ENCODE measurements around the gene INPP5D. TPM values are rescaled to one million over a fixed set of nuclear protein-coding genes. Genes with fewer than 3 reads are reported as not detected.

Gene INPP5D
- polyA plus RNA-seq, 1 donor (not counting 4 experiments of a cell fraction or from before 2014, with no cell fraction given) = 7.5 TPM

DNA sequence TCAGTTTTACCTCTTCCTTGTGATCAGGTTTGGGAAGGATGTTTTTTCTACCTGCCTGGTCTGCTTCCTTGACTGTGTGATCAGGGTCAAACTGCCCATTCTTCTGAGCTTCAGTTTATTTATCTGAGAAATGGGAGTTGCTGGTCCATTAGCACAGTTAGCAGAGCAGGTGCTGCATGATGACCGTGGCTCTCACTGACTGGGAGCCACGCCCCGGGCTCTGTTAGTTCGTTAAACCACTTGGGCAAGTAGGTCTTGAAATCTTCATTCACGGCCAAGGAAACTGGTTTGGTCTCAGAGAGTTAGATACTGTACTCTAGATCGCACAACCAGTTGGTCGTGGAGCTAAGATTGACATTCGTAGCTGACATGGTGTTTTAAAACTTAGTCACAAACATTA lies 41.7 kb downstream of the INPP5D start:
- Histone ChIP-seq H3K27me3 (ENCODE audit: control insufficient read depth, extremely low read depth, insufficient read depth, low read length) (peaks cover 6% of the 10 kb centered on the region), H3K4me2 (ENCODE audit: control insufficient read depth, extremely low read depth, insufficient read depth, low read depth, low read length) (no peak overlapping the region), H3K9me1 (ENCODE audit: control insufficient read depth, extremely low read depth, insufficient read depth, low read length) (no peaks in the 10 kb centered on the region), H3K4me3 (ENCODE audit: control insufficient read depth in 2 of 3, extremely low read depth in 1 of 3, insufficient read depth in 2 of 3, low read depth in 1 of 3, low read length in 3 of 3) (no peak overlapping the region), H3K4me1 (ENCODE audit: control insufficient read depth, extremely low read depth, insufficient read depth, low read length) (no peaks in the 10 kb centered on the region), H4K20me1 (ENCODE audit: control insufficient read depth, extremely low read depth, insufficient read depth, low read length) (no peaks in the 10 kb centered on the region), H3K36me3 (ENCODE audit: control insufficient read depth in 2 of 2, extremely low read depth in 1 of 2, insufficient read depth in 2 of 2, low read length in 2 of 2) (no peaks in the 10 kb centered on the region), H2AFZ (ENCODE audit: control insufficient read depth, low read length) (no peak overlapping the region), H3K79me2 (ENCODE audit: control insufficient read depth, insufficient read depth, low read length) (no peaks in the 10 kb centered on the region), H3K9ac (ENCODE audit: control insufficient read depth, extremely low read depth, insufficient read depth, low read length) (no peak overlapping the region), H3K9me3 (ENCODE audit: control insufficient read depth, low read depth, low read length) (no peaks in the 10 kb centered on the region), H3K27ac (ENCODE audit: control insufficient read depth, insufficient read depth, low read length) (no peak overlapping the region)
- TF ChIP-seq EZH2 (IDR thresholded peaks at IDR 0.05; ENCODE audit: low read length) = no peak
- TF ChIP-seq, protein P1, sequence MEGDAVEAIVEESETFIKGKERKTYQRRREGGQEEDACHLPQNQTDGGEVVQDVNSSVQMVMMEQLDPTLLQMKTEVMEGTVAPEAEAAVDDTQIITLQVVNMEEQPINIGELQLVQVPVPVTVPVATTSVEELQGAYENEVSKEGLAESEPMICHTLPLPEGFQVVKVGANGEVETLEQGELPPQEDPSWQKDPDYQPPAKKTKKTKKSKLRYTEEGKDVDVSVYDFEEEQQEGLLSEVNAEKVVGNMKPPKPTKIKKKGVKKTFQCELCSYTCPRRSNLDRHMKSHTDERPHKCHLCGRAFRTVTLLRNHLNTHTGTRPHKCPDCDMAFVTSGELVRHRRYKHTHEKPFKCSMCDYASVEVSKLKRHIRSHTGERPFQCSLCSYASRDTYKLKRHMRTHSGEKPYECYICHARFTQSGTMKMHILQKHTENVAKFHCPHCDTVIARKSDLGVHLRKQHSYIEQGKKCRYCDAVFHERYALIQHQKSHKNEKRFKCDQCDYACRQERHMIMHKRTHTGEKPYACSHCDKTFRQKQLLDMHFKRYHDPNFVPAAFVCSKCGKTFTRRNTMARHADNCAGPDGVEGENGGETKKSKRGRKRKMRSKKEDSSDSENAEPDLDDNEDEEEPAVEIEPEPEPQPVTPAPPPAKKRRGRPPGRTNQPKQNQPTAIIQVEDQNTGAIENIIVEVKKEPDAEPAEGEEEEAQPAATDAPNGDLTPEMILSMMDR (optimal IDR thresholded peaks at IDR 0.05 in 1 of 3, IDR thresholded peaks at IDR 0.05 in 1 of 3, conservative IDR thresholded peaks at IDR 0.05 in 1 of 3; ENCODE audit: extremely low read depth in 1 of 3, insufficient read depth in 2 of 3, low read length in 3 of 3) = no peak
- FAIRE-seq = no peak
- dilution Hi-C loops (cut with MboI; ENCODE audit: extremely low pct_ligation_motif_present, low sequenced_read_pairs) = no loop called here
- no peak for DNase-seq (ENCODE audit: low read depth, low spot score)

DNA sequence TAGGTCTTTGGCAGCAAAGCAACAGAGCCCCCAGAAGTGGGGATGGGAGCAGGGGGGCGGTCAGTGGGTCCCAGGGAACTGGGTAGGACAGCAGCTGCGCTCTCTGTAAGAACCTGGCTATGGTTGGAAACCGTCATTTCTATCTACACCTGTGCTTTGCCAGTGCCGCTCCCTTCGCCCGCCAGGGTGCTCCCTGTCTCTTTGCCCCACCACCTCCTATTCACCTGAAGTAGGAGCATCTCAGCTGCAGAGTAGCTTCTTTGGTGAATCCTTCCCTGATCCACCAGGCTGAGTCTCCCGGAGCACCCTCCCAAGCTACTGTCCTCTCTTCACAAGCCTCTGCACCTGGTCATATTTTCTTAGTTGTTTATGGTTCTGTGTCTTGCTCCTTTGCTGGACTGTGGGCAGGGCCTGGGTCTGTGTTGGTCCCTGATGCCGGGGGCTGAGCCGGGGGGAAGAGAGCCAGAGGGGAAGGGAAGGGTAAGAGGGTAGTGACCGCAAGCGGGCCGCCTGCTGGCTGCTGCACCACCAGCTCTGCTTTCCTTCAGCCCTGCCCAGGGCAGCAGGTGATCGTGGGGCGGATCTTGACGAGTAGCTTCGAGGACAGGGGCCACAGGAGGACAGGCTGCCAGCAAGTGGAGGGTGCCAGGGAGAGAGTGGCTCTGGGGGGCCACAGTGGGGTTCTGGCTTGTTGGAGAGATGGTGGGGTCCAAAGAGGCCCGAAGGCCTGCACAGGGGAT lies 45.2 kb downstream of the INPP5D start:
- H3K36me3 ChIP-seq (ENCODE audit: control insufficient read depth in 2 of 2, extremely low read depth in 1 of 2, insufficient read depth in 2 of 2, low read length in 2 of 2) = no peaks in the 10 kb centered on the region
- TF ChIP-seq EZH2 (IDR thresholded peaks at IDR 0.05; ENCODE audit: low read length) = no peak
- TF ChIP-seq, protein P1 (optimal IDR thresholded peaks at IDR 0.05 in 1 of 3, IDR thresholded peaks at IDR 0.05 in 1 of 3, conservative IDR thresholded peaks at IDR 0.05 in 1 of 3; ENCODE audit: extremely low read depth in 1 of 3, insufficient read depth in 2 of 3, low read length in 3 of 3) = no peak
- no peaks in the 10 kb centered on the region for H3K4me1 ChIP-seq (ENCODE audit: control insufficient read depth, extremely low read depth, insufficient read depth, low read length)
- peaks cover 31% of the 10 kb centered on the region for H3K27me3 ChIP-seq (ENCODE audit: control insufficient read depth, extremely low read depth, insufficient read depth, low read length)
- no peaks in the 10 kb centered on the region for H3K9me1 ChIP-seq (ENCODE audit: control insufficient read depth, extremely low read depth, insufficient read depth, low read length)
- no peak overlapping the region for H3K4me3 ChIP-seq (ENCODE audit: control insufficient read depth in 2 of 3, extremely low read depth in 1 of 3, insufficient read depth in 2 of 3, low read depth in 1 of 3, low read length in 3 of 3)
- no peak overlapping the region for H3K4me2 ChIP-seq (ENCODE audit: control insufficient read depth, extremely low read depth, insufficient read depth, low read depth, low read length)
- dilution Hi-C loops (cut with MboI; ENCODE audit: extremely low pct_ligation_motif_present, low sequenced_read_pairs) = no loop called here
- H3K27ac ChIP-seq (ENCODE audit: control insufficient read depth, insufficient read depth, low read length) = no peak overlapping the region
- FAIRE-seq = no peak
- H2AFZ ChIP-seq (ENCODE audit: control insufficient read depth, low read length) = no peak overlapping the region
- no peaks in the 10 kb centered on the region for H4K20me1 ChIP-seq (ENCODE audit: control insufficient read depth, extremely low read depth, insufficient read depth, low read length)
- no peaks in the 10 kb centered on the region for H3K79me2 ChIP-seq (ENCODE audit: control insufficient read depth, insufficient read depth, low read length)
- no peak overlapping the region for H3K9ac ChIP-seq (ENCODE audit: control insufficient read depth, extremely low read depth, insufficient read depth, low read length)
- no peaks in the 10 kb centered on the region for H3K9me3 ChIP-seq (ENCODE audit: control insufficient read depth, low read depth, low read length)
- DNase-seq (ENCODE audit: low read depth, low spot score) = no peak
